OCI-LY1 (cell line): Measurements from ENCODE around the gene ACAP2.

Experiments used
- H2AFZ ChIP-seq: fragments of 200-600 bp; sonication (generic), shearing (Covaris generic); 2 replicates; pipeline ENCODE4 v1.6.0; 2014; ENCODE audit warnings: antibody characterized with exemption, mild to moderate bottlenecking, low read length
- H3F3A ChIP-seq: fragments of 200-600 bp; sonication (generic), shearing (Covaris generic); 2 replicates; pipeline ENCODE4 v1.6.0; 2014; ENCODE audit warnings: mild to moderate bottlenecking, antibody characterized with exemption, low read length, moderate library complexity; ENCODE audit not compliant: insufficient read depth
- H3K27ac ChIP-seq: fragments of 200-600 bp; sonication (generic); 2 replicates; pipeline ENCODE4 v1.5.1; 2014; ENCODE audit warnings: low read length, mixed run types, mild to moderate bottlenecking, low read depth; ENCODE audit not compliant: poor library complexity, severe bottlenecking
- H3K27me3 ChIP-seq: fragments of 200-600 bp; sonication (generic); 2 replicates; pipeline ENCODE4 v1.6.0; 2014; ENCODE audit warnings: antibody characterized with exemption, mild to moderate bottlenecking, low read length, moderate library complexity; ENCODE audit not compliant: insufficient read depth
- H3K36me3 ChIP-seq: fragments of 200-600 bp; sonication (generic); 2 replicates; pipeline ENCODE4 v1.6.1; 2014; ENCODE audit warnings: mild to moderate bottlenecking, antibody characterized with exemption, low read length, moderate library complexity, mixed read lengths; ENCODE audit not compliant: insufficient read depth
- H3K4me1 ChIP-seq: fragments of 200-600 bp; sonication (generic); 2 replicates; pipeline ENCODE4 v1.5.1; 2014; ENCODE audit warnings: mild to moderate bottlenecking, low read length, moderate library complexity; ENCODE audit not compliant: insufficient read depth, severe bottlenecking
- H3K4me2 ChIP-seq: fragments of 200-600 bp; sonication (generic), shearing (Covaris generic); 2 replicates; pipeline ENCODE4 v1.6.1; 2014; ENCODE audit warnings: low read length
- H3K4me3 ChIP-seq: fragments of 200-600 bp; sonication (generic); 2 replicates; pipeline ENCODE4 v1.5.1; 2014; ENCODE audit warnings: low read length, low read depth, mild to moderate bottlenecking, mixed read lengths; ENCODE audit not compliant: poor library complexity, severe bottlenecking
- H3K79me2 ChIP-seq: fragments of 200-600 bp; shearing (Covaris generic); 2 replicates; pipeline ENCODE4 v1.6.1; 2016; ENCODE audit warnings: mixed run types, low read length, mixed read lengths; ENCODE audit not compliant: insufficient read depth
- H3K9ac ChIP-seq: fragments of 200-600 bp; sonication (generic), shearing (Covaris generic); 2 replicates; pipeline ENCODE4 v1.6.1; 2014; ENCODE audit warnings: mild to moderate bottlenecking, low read length, mixed read lengths
- H3K9me2 ChIP-seq: fragments of 200-600 bp; sonication (generic), shearing (Covaris generic); 2 replicates; pipeline ENCODE4 v1.6.1; 2014; ENCODE audit warnings: low read depth, mild to moderate bottlenecking, low read length, mixed read lengths
- H3K9me3 ChIP-seq: fragments of 200-600 bp; shearing (Covaris generic); 2 replicates; pipeline ENCODE4 v1.6.1; 2014; ENCODE audit warnings: low read length, mixed read lengths
- H4K20me1 ChIP-seq: fragments of 200-600 bp; sonication (generic), shearing (Covaris generic); 2 replicates; pipeline ENCODE4 v1.6.0; 2016; ENCODE audit warnings: mild to moderate bottlenecking, low read length; ENCODE audit not compliant: insufficient read depth
- CTCF ChIP-seq: fragments of 200-600 bp; sonication (generic), shearing (Covaris generic); IDR thresholded peaks from 2 replicates; pipeline ENCODE4 v1.5.1; 2017; ENCODE audit warnings: mild to moderate bottlenecking, antibody characterized with exemption, low read length, moderate library complexity, mixed read lengths
- EZH2 ChIP-seq: fragments of 200-600 bp; sonication (generic), shearing (Covaris generic); IDR thresholded peaks from 2 replicates; pipeline ENCODE4 v1.8.0; 2017; ENCODE audit warnings: borderline replicate concordance, mixed run types, mild to moderate bottlenecking, antibody characterized with exemption, low read length, moderate library complexity, mixed read lengths

ACAP2 gene

GRCh38 chr3:195438371-195438770, 4.4 kb downstream of the ACAP2 start:
- H4K20me1 ChIP-seq = no peaks in the 10 kb centered on the region
- H3K9me3 ChIP-seq = no peaks in the 10 kb centered on the region
- peaks cover 32% of the 10 kb centered on the region for H3K4me1 ChIP-seq
- no peak overlapping the region for H3K27ac ChIP-seq
- no peaks in the 10 kb centered on the region for H3F3A ChIP-seq
- H2AFZ ChIP-seq = no peak overlapping the region
- H3K4me2 ChIP-seq = no peak overlapping the region
- peaks cover 4% of the 10 kb centered on the region; the same call in 1 of the 2 replicates for H3K36me3 ChIP-seq
- no peaks in the 10 kb centered on the region for H3K9me2 ChIP-seq
- H3K4me3 ChIP-seq = no peak overlapping the region
- H3K9ac ChIP-seq = no peak overlapping the region
- no peaks in the 10 kb centered on the region for H3K27me3 ChIP-seq
- TF ChIP-seq CTCF = no peak
- no peak for TF ChIP-seq EZH2
- H3K79me2 ChIP-seq = peaks cover 84% of the 10 kb centered on the region

- Histone ChIP-seq H3K79me2 (peaks cover 97% of the 10 kb centered on the region), H3F3A (no peaks in the 10 kb centered on the region), H3K4me2 (no peak overlapping the region), H3K36me3 (no peaks in the 10 kb centered on the region), H3K27me3 (no peaks in the 10 kb centered on the region), H3K9me2 (no peaks in the 10 kb centered on the region), H3K4me1 (no peaks in the 10 kb centered on the region), H3K9me3 (no peaks in the 10 kb centered on the region; the same call in 1 of the 2 replicates), H4K20me1 (no peaks in the 10 kb centered on the region), H3K4me3 (no peak overlapping the region), H2AFZ (no peak overlapping the region), H3K9ac (no peak overlapping the region), H3K27ac (no peak overlapping the region)
- TF ChIP-seq CTCF (no peak), EZH2 (no peak)
Observed at GRCh38 chr3:195425849-195426248, 17.0 kb downstream of the ACAP2 start.

GRCh38 chr3:195423818-195424217, 19.0 kb downstream of the ACAP2 start:
- Histone ChIP-seq H3K79me2 (peaks cover 95% of the 10 kb centered on the region), H3K9me3 (no peaks in the 10 kb centered on the region; the same call in 1 of the 2 replicates), H3K9me2 (no peaks in the 10 kb centered on the region), H3K9ac (no peak overlapping the region), H3K4me3 (no peak overlapping the region), H3K27ac (no peak overlapping the region), H3F3A (no peaks in the 10 kb centered on the region), H3K36me3 (no peaks in the 10 kb centered on the region), H4K20me1 (no peaks in the 10 kb centered on the region), H3K27me3 (no peaks in the 10 kb centered on the region), H2AFZ (no peak overlapping the region), H3K4me2 (no peak overlapping the region), H3K4me1 (no peaks in the 10 kb centered on the region)
- no peak for TF ChIP-seq CTCF
- TF ChIP-seq EZH2 = no peak
